Subcutaneous abdominal adipose tissue (tissue), 5 donors: ENCODE data around the gene ADAMTS7.
"Not testable (repeated sequence)": the region's sequence is repeated elsewhere in the genome, so short reads cannot be mapped to it uniquely, and the experiment has no call there.

Experiments used
- H3K27ac ChIP-seq: one replicate; pipeline ENCODE4 v1.7.0; 2013; ENCODE audit warnings: low read depth, mild to moderate bottlenecking, inconsistent platforms, low read length, moderate library complexity
- H3K27me3 ChIP-seq, 5 donors: one replicate each; pipeline ENCODE4 v1.7.0; 2013; ENCODE audit warnings: low read length in 5 of 5, inconsistent platforms in 1 of 5; ENCODE audit not compliant: control insufficient read depth in 5 of 5, insufficient read depth in 4 of 5
- H3K36me3 ChIP-seq, 5 donors: one replicate each; pipeline ENCODE4 v1.7.0; 2013; ENCODE audit warnings: low read length in 5 of 5; ENCODE audit not compliant: control insufficient read depth in 5 of 5, insufficient read depth in 5 of 5
- H3K4me1 ChIP-seq, 5 donors: one replicate each; pipeline ENCODE4 v1.7.0; 2013; ENCODE audit warnings: low read length in 5 of 5, mild to moderate bottlenecking in 3 of 5, moderate library complexity in 1 of 5; ENCODE audit not compliant: control insufficient read depth in 5 of 5, insufficient read depth in 5 of 5
- H3K4me3 ChIP-seq, 5 donors: one replicate each; pipeline ENCODE4 v1.7.0; 2013; ENCODE audit warnings: low read length in 5 of 5, low read depth in 1 of 5
- H3K9ac ChIP-seq, 5 donors: one replicate each; pipeline ENCODE4 v1.7.0; 2013; ENCODE audit warnings: low read length in 5 of 5, mild to moderate bottlenecking in 4 of 5, moderate library complexity in 3 of 5
- H3K9me3 ChIP-seq, 5 donors: one replicate each; pipeline ENCODE4 v1.7.0; 2013; ENCODE audit warnings: low read length in 5 of 5; ENCODE audit not compliant: control insufficient read depth in 5 of 5
- donor health status: healthy.
- donor health status: healthy.
- donor health status: healthy.
- donor health status: healthy.
- donor health status: healthy.

The ADAMTS7 gene

GRCh38 chr15:78811124-78811824 lies at the start of gene ADAMTS7:
TSS of gene ADAMTS7 (minus strand) at chr15:78811464. CDS start at chr15:78811220, 244 bp downstream.
- Histone ChIP-seq H3K27me3 (no peaks in the 10 kb centered on the region), H3K4me3 (peak within 1 kb of the TSS; percentile 57 to 75 (median 73)), H3K9me3 (peaks cover 0 to 7% (median 0%) of the 10 kb centered on the region in 5 donors), H3K36me3 (no peaks in the 10 kb centered on the region), H3K4me1 (peaks cover 0 to 28% (median 18%) of the 10 kb centered on the region in 5 donors), H3K27ac (peak within 1 kb of the TSS; percentile 57), H3K9ac (peak within 1 kb of the TSS; percentile 48 to 89 (median 74))

- no peaks in the 10 kb centered on the region for H3K27me3 ChIP-seq
- peaks cover 0 to 6% (median 0%) of the 10 kb centered on the region in 5 donors for H3K4me1 ChIP-seq
- no peaks in the 10 kb centered on the region for H3K9me3 ChIP-seq
- no peaks in the 10 kb centered on the region for H3K36me3 ChIP-seq
- H3K4me3 ChIP-seq = peak overlapping the region; percentile 64 to 80 (median 77)
- peak overlapping the region in 3 of 5 donors; percentile 31 to 72 (median 57) for H3K9ac ChIP-seq
- H3K27ac ChIP-seq = peak overlapping the region; percentile 46
These were observed 48.9 kb upstream of the ADAMTS7 start for GRCh38 chr15:78859971-78860719.

GRCh38 chr15:78855746-78856145 lies 44.5 kb upstream of the ADAMTS7 start:
- H3K27me3 ChIP-seq = no peaks in the 10 kb centered on the region
- no peaks in the 10 kb centered on the region for H3K9me3 ChIP-seq
- no peak overlapping the region for H3K9ac ChIP-seq
- no peak overlapping the region for H3K4me3 ChIP-seq
- H3K27ac ChIP-seq = no peak overlapping the region
- peaks cover 0 to 6% (median 0%) of the 10 kb centered on the region in 5 donors for H3K4me1 ChIP-seq
- no peaks in the 10 kb centered on the region for H3K36me3 ChIP-seq

GRCh38 chr15:78854833-78855372 lies 43.6 kb upstream of the ADAMTS7 start:
- H3K4me1 ChIP-seq = peaks cover 0 to 5% (median 0%) of the 10 kb centered on the region in 5 donors
- H3K27ac ChIP-seq = no peak overlapping the region
- H3K4me3 ChIP-seq = no peak overlapping the region
- H3K36me3 ChIP-seq = no peaks in the 10 kb centered on the region
- no peaks in the 10 kb centered on the region for H3K9me3 ChIP-seq
- no peak overlapping the region for H3K9ac ChIP-seq
- no peaks in the 10 kb centered on the region for H3K27me3 ChIP-seq

GRCh38 chr15:78853500-78853899 lies 42.2 kb upstream of the ADAMTS7 start:
- no peaks in the 10 kb centered on the region for H3K9me3 ChIP-seq
- no peak overlapping the region for H3K4me3 ChIP-seq
- no peak overlapping the region for H3K9ac ChIP-seq
- no peaks in the 10 kb centered on the region for H3K27me3 ChIP-seq
- no peaks in the 10 kb centered on the region for H3K4me1 ChIP-seq
- H3K27ac ChIP-seq = no peak overlapping the region
- no peaks in the 10 kb centered on the region for H3K36me3 ChIP-seq

GRCh38 chr15:78850941-78851755 lies 39.9 kb upstream of the ADAMTS7 start:
- H3K36me3 ChIP-seq = no peaks in the 10 kb centered on the region
- H3K9me3 ChIP-seq = no peaks in the 10 kb centered on the region
- H3K9ac ChIP-seq = no peak overlapping the region
- H3K4me3 ChIP-seq = no peak overlapping the region
- no peak overlapping the region for H3K27ac ChIP-seq
- H3K27me3 ChIP-seq = no peaks in the 10 kb centered on the region
- no peaks in the 10 kb centered on the region for H3K4me1 ChIP-seq

GRCh38 chr15:78850352-78850751 lies 39.1 kb upstream of the ADAMTS7 start:
- no peaks in the 10 kb centered on the region for H3K27me3 ChIP-seq
- no peaks in the 10 kb centered on the region for H3K36me3 ChIP-seq
- no peaks in the 10 kb centered on the region for H3K9me3 ChIP-seq
- H3K9ac ChIP-seq = no peak overlapping the region
- H3K4me3 ChIP-seq = no peak overlapping the region
- no peaks in the 10 kb centered on the region for H3K4me1 ChIP-seq
- H3K27ac ChIP-seq = no peak overlapping the region

- not testable (repeated sequence) for H3K27ac ChIP-seq, H3K9me3 ChIP-seq
These were observed 36.2 kb upstream of the ADAMTS7 start for GRCh38 chr15:78847387-78847906.

GRCh38 chr15:78846906-78847305 lies 35.6 kb upstream of the ADAMTS7 start:
- H3K36me3 ChIP-seq = not testable (repeated sequence)

More at GRCh38 chr15:78847387-78847906, 36.2 kb upstream of the ADAMTS7 start:
- H3K4me1 ChIP-seq, H3K4me3 ChIP-seq, H3K27me3 ChIP-seq, H3K9ac ChIP-seq, H3K36me3 ChIP-seq: not testable (repeated sequence)

More at GRCh38 chr15:78846906-78847305, 35.6 kb upstream of the ADAMTS7 start:
- not testable (repeated sequence) for H3K4me1 ChIP-seq, H3K9me3 ChIP-seq, H3K27me3 ChIP-seq, H3K4me3 ChIP-seq, H3K27ac ChIP-seq, H3K9ac ChIP-seq
